Measurements from ENCODE around the gene RNU7-1.

The RNU7-1 gene

DNA sequence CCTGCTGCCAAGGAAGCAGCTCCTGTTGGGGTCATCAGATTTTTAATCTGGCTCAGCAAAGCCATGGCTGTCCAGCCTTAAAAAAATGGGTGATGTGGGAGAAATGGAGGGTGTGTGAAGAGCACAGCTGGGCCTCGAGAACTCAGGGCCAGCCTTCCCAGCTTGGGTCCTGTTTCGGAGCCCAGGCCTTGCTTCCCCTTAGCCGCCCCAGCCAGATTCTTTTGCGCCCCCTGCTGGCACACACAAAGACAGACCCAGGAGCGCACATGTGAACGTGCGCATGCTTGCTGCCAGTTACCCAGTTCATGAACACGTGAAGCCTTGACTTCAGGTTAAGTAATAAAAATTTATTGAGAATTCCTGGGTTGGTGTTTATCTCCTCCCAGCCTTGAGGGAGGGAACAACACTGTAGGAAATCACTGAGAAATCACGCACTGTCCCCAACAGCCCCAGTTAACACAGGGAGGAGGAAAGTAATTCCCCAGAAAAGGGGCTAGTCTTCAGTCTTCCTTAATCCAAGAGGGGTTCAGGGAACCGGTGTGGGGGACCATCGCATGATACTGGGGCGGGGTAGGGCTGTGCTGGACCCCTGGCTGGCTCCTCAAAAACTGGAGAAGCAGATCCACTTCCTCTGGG lies 21.5 kb downstream of the RNU7-1 start:
- Mint-ChIP-seq H3K4me1 (peaks cover 52% of the 10 kb centered on the region), H3K4me3 (no peak overlapping the region), H3K36me3 (ENCODE audit: low read depth) (peaks cover 39% of the 10 kb centered on the region), H3K9me3 (no peaks in the 10 kb centered on the region), H3K27me3 (ENCODE audit: low read depth, poor library complexity) (no peaks in the 10 kb centered on the region), H3K27ac (peak overlapping the region; percentile 85)
- peak; percentile 88 for DNase-seq
- TF ChIP-seq, protein P1, sequence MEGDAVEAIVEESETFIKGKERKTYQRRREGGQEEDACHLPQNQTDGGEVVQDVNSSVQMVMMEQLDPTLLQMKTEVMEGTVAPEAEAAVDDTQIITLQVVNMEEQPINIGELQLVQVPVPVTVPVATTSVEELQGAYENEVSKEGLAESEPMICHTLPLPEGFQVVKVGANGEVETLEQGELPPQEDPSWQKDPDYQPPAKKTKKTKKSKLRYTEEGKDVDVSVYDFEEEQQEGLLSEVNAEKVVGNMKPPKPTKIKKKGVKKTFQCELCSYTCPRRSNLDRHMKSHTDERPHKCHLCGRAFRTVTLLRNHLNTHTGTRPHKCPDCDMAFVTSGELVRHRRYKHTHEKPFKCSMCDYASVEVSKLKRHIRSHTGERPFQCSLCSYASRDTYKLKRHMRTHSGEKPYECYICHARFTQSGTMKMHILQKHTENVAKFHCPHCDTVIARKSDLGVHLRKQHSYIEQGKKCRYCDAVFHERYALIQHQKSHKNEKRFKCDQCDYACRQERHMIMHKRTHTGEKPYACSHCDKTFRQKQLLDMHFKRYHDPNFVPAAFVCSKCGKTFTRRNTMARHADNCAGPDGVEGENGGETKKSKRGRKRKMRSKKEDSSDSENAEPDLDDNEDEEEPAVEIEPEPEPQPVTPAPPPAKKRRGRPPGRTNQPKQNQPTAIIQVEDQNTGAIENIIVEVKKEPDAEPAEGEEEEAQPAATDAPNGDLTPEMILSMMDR (IDR thresholded peaks at IDR 0.05), result peak; percentile 90

- Mint-ChIP-seq H3K9me3 (no peaks in the 10 kb centered on the region), H3K27ac (peak overlapping the region; percentile 85), H3K36me3 (ENCODE audit: low read depth) (peaks cover 39% of the 10 kb centered on the region), H3K4me3 (no peak overlapping the region), H3K27me3 (ENCODE audit: low read depth, poor library complexity) (no peaks in the 10 kb centered on the region), H3K4me1 (peaks cover 50% of the 10 kb centered on the region)
- TF ChIP-seq, protein P1 (IDR thresholded peaks at IDR 0.05), result no peak
- DNase-seq, result no peak
These were observed 22.1 kb downstream of the RNU7-1 start for GRCh38 chr12:6965714-6966113.

DNA sequence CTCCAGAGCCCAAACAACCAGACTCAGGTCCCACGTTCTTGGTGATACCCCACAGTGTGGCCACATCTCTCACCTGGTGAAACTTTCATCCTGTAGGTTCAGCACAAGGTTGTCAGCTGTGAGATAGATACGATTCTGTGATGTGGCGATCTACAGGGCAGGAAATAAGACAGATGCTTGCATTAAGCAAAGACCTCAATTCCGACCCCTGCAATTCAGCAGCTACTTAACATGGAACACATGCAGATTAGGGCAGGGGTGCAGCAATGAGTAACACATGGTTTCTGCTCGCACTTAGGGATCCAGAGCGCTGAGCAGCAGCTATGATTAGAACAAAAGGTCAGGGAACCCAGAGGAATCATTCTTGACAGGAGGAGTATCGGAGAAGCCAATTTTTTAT lies 22.7 kb downstream of the RNU7-1 start:
- no peaks in the 10 kb centered on the region for H3K9me3 Mint-ChIP-seq
- TF ChIP-seq, protein P1 (IDR thresholded peaks at IDR 0.05), result no peak
- peaks cover 48% of the 10 kb centered on the region for H3K4me1 Mint-ChIP-seq
- no peak for DNase-seq
- peaks cover 39% of the 10 kb centered on the region for H3K36me3 Mint-ChIP-seq (ENCODE audit: low read depth)
- H3K4me3 Mint-ChIP-seq, result no peak overlapping the region
- no peaks in the 10 kb centered on the region for H3K27me3 Mint-ChIP-seq (ENCODE audit: low read depth, poor library complexity)
- H3K27ac Mint-ChIP-seq, result peak overlapping the region; percentile 86

GRCh38 chr12:6967651-6968100 lies 24.1 kb downstream of the RNU7-1 start:
- DNase-seq, result no peak
- H3K27ac Mint-ChIP-seq, result no peak overlapping the region
- peaks cover 39% of the 10 kb centered on the region for H3K36me3 Mint-ChIP-seq (ENCODE audit: low read depth)
- no peaks in the 10 kb centered on the region for H3K27me3 Mint-ChIP-seq (ENCODE audit: low read depth, poor library complexity)
- peaks cover 48% of the 10 kb centered on the region for H3K4me1 Mint-ChIP-seq
- TF ChIP-seq, protein P1 (IDR thresholded peaks at IDR 0.05), result no peak
- no peaks in the 10 kb centered on the region for H3K9me3 Mint-ChIP-seq
- no peak overlapping the region for H3K4me3 Mint-ChIP-seq

GRCh38 chr12:6968426-6968825 lies 24.8 kb downstream of the RNU7-1 start:
- Mint-ChIP-seq H3K27me3 (ENCODE audit: low read depth, poor library complexity) (peaks cover 2% of the 10 kb centered on the region), H3K27ac (peak overlapping the region; percentile 67), H3K9me3 (no peaks in the 10 kb centered on the region), H3K36me3 (ENCODE audit: low read depth) (peaks cover 39% of the 10 kb centered on the region), H3K4me3 (peak overlapping the region; percentile 100), H3K4me1 (peaks cover 52% of the 10 kb centered on the region)
- TF ChIP-seq, protein P1 (IDR thresholded peaks at IDR 0.05), result no peak
- DNase-seq, result no peak

GRCh38 chr12:6970096-6970527 lies 26.5 kb downstream of the RNU7-1 start:
- H3K36me3 Mint-ChIP-seq (ENCODE audit: low read depth), result peaks cover 47% of the 10 kb centered on the region
- peaks cover 52% of the 10 kb centered on the region for H3K4me1 Mint-ChIP-seq
- H3K27ac Mint-ChIP-seq, result peak overlapping the region; percentile 100
- peak overlapping the region; percentile 100 for H3K4me3 Mint-ChIP-seq
- H3K27me3 Mint-ChIP-seq (ENCODE audit: low read depth, poor library complexity), result peaks cover 4% of the 10 kb centered on the region
- TF ChIP-seq, protein P1 (IDR thresholded peaks at IDR 0.05), result no peak
- DNase-seq, result peak; percentile 46
- no peaks in the 10 kb centered on the region for H3K9me3 Mint-ChIP-seq
